B cell (primary cell): ENCODE data around the gene GATAD2A.

Source experiments
- EZH2 ChIP-seq: IDR thresholded peaks from 2 replicates; pipeline ENCODE4 v1.6.1; 2012; ENCODE audit warnings: borderline replicate concordance, low read depth, mild to moderate bottlenecking, moderate library complexity, low read length; ENCODE audit not compliant: insufficient read depth, poor library complexity, severe bottlenecking
- TF ChIP-seq, protein P1 (sequence below): fragments of 200-600 bp; IDR thresholded peaks from one replicate; pipeline ENCODE4 v1.8.0; 2022; ENCODE audit warnings: antibody characterized with exemption, mild to moderate bottlenecking

GRCh38 chr19:19409631-19410030 lies 4.2 kb downstream of the GATAD2A start:
- TF ChIP-seq, protein P1, sequence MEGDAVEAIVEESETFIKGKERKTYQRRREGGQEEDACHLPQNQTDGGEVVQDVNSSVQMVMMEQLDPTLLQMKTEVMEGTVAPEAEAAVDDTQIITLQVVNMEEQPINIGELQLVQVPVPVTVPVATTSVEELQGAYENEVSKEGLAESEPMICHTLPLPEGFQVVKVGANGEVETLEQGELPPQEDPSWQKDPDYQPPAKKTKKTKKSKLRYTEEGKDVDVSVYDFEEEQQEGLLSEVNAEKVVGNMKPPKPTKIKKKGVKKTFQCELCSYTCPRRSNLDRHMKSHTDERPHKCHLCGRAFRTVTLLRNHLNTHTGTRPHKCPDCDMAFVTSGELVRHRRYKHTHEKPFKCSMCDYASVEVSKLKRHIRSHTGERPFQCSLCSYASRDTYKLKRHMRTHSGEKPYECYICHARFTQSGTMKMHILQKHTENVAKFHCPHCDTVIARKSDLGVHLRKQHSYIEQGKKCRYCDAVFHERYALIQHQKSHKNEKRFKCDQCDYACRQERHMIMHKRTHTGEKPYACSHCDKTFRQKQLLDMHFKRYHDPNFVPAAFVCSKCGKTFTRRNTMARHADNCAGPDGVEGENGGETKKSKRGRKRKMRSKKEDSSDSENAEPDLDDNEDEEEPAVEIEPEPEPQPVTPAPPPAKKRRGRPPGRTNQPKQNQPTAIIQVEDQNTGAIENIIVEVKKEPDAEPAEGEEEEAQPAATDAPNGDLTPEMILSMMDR, result no peak
- no peak for TF ChIP-seq EZH2
